Measurements from ENCODE around the gene CADPS. TPM values are rescaled to one million over a fixed set of nuclear protein-coding genes. Genes with fewer than 3 reads are reported as not detected.

CADPS gene
- total and polyA plus RNA-seq, 4 donors, result 0.13 to 3.6 (median 0.49) TPM

DNA sequence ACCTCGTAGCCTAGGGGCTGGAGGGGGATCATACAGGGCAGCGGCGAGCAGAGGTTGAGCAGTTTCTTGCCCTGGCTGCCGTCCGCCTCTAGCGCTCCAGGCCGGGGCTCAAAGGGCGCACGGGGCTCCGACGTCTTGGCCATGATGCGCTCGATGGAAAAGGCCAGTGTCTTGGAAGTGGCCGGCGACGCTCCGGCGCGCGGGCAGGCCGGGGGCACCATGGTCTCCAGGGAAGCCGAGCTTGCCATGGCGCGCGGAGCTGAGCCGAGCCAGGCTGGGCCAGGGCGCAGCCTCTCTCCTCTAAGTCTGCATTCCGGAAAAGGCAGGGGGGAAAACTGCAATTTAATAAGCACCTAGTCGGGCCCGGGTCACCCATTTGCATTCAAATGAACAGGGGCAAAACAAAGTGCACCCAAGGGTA is 502.6 kb downstream of the CADPS start:
- Histone ChIP-seq H3K27ac (ENCODE audit: low read depth in 1 of 2, low read length in 1 of 2) (no peak overlapping the region), H3K9me3 (ENCODE audit: control insufficient read depth in 4 of 4, insufficient read depth in 3 of 4, low read length in 3 of 4) (peaks cover 0 to 14% (median 0%) of the 10 kb centered on the region in 4 donors), H3K36me3 (ENCODE audit: control insufficient read depth in 4 of 4, insufficient read depth in 4 of 4, low read length in 4 of 4) (no peaks in the 10 kb centered on the region), H3K4me1 (ENCODE audit: control insufficient read depth in 5 of 5, insufficient read depth in 5 of 5, low read length in 5 of 5) (peaks cover 0 to 16% (median 5%) of the 10 kb centered on the region in 5 donors), H3K27me3 (ENCODE audit: control insufficient read depth in 3 of 3, insufficient read depth in 3 of 3, low read length in 2 of 3) (peaks cover 65 to 94% (median 87%) of the 10 kb centered on the region in 3 donors), H3K4me3 (no peak overlapping the region), H3K9ac (ENCODE audit: insufficient read depth in 1 of 2, low read length in 2 of 2) (no peak overlapping the region)
- DNase-seq (peak in 1 of 3 donors; percentile 13), ATAC-seq (ENCODE audit: insufficient read depth, low FRiP score) (no peak)
- WGBS, 2 donors, result 4% methylated on average over 29 to 30 of the region's 30 CpGs
- TF ChIP-seq, protein P1, sequence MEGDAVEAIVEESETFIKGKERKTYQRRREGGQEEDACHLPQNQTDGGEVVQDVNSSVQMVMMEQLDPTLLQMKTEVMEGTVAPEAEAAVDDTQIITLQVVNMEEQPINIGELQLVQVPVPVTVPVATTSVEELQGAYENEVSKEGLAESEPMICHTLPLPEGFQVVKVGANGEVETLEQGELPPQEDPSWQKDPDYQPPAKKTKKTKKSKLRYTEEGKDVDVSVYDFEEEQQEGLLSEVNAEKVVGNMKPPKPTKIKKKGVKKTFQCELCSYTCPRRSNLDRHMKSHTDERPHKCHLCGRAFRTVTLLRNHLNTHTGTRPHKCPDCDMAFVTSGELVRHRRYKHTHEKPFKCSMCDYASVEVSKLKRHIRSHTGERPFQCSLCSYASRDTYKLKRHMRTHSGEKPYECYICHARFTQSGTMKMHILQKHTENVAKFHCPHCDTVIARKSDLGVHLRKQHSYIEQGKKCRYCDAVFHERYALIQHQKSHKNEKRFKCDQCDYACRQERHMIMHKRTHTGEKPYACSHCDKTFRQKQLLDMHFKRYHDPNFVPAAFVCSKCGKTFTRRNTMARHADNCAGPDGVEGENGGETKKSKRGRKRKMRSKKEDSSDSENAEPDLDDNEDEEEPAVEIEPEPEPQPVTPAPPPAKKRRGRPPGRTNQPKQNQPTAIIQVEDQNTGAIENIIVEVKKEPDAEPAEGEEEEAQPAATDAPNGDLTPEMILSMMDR (IDR thresholded peaks at IDR 0.05; ENCODE audit: control extremely low read depth, extremely low read depth), result no peak

DNA sequence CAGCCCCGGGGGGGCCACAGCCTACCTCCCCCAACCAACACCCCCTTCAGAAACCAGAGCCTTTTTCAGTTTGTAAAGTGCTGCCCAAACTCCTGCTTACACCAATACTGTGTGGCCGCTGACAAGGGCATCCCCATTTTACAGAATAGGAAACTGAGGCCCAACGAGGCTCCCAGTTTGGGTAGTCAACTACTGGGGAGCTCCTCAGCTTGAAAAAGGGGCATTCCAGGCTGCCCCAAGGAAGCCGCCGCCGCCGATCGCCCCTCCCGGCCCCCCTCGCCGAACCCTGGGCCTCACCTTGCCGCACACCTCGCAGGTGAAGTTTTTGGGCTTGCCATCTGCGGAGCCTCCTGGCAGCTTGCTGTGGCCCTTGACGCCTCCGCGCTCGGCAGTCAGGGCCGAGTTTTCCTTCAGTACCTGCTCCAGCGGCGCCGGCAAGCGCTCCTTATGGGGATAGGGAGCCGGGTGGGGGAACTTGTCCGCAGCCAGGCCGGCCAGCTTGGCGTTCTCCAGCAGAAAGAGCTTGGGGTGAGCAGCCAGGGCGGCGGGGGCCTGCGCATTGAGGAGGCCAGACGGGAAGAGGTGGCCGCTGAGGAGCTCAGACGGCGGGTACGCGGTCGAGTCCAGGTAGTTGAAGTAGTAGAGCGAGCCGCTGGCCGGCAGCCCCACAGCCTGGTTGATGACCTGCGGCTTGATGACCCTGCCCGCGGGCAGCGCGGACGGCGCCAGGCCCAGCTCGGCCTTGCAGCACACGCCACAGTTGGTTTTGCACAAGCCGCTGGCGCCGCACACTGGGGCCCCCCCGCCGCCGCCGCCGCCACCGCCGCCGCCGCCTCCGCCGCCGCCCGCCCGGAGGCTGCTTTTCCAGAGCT is 503.3 kb downstream of the CADPS start:
- TF ChIP-seq, protein P1 (IDR thresholded peaks at IDR 0.05; ENCODE audit: control extremely low read depth, extremely low read depth), result no peak
- peaks cover 0 to 13% (median 0%) of the 10 kb centered on the region in 4 donors for H3K9me3 ChIP-seq (ENCODE audit: control insufficient read depth in 4 of 4, insufficient read depth in 3 of 4, low read length in 3 of 4)
- WGBS, 2 donors, result 3% methylated on average over 56 to 66 of the region's 66 CpGs

DNA sequence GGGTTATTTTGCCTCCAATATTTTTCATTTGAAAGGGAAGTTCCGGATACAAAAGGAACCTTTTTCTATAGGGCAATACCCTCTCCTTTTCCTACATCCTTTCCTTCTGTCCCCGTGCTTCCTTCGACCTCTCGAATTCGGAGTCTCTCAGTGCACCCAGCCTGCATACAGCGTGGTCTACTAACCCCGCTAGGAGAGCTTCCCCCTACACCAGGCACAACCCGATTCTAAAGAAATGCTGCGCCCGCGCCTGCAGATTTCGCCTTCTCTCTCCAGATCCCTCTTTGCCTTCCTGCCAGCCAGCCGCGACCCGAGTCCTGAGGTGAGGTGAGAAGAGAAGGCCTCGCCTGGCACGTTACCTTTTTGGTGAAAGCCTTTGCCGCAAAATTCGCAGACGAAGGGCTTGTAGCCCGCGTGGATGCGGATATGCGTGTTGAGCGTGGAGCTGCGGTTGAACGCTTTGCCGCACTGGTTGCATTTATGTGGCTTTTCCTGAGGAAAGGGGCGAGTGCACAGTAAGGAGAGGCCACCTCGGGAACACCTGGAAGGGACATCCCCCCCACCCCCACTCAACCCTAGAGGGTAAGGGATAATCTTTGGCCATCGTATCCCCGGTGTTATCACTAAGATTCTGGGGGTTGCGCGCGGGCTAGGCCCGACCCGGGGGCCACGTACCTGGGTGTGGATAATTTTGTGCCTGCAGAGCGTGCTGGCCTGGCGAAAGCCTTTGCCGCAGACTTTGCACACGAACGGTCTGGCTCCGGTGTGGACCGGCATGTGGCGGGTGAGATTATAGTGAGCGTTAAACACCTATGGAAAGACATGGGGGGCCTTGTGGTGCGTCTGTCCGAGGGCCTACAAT is 504.1 kb downstream of the CADPS start:
- Histone ChIP-seq H3K4me3 (no peak overlapping the region), H3K9ac (ENCODE audit: insufficient read depth in 1 of 2, low read length in 2 of 2) (no peak overlapping the region), H3K27ac (ENCODE audit: low read depth in 1 of 2, low read length in 1 of 2) (no peak overlapping the region), H3K27me3 (ENCODE audit: control insufficient read depth in 3 of 3, insufficient read depth in 3 of 3, low read length in 2 of 3) (peaks cover 58 to 94% (median 87%) of the 10 kb centered on the region in 3 donors), H3K9me3 (ENCODE audit: control insufficient read depth in 4 of 4, insufficient read depth in 3 of 4, low read length in 3 of 4) (peaks cover 0 to 10% (median 0%) of the 10 kb centered on the region in 4 donors), H3K36me3 (ENCODE audit: control insufficient read depth in 4 of 4, insufficient read depth in 4 of 4, low read length in 4 of 4) (no peaks in the 10 kb centered on the region), H3K4me1 (ENCODE audit: control insufficient read depth in 5 of 5, insufficient read depth in 5 of 5, low read length in 5 of 5) (peaks cover 0 to 16% (median 5%) of the 10 kb centered on the region in 5 donors)
- 6 to 8% methylated on average over 49 of the region's 49 CpGs for WGBS, 2 donors
- TF ChIP-seq, protein P1 (IDR thresholded peaks at IDR 0.05; ENCODE audit: control extremely low read depth, extremely low read depth), result no peak
- DNase-seq, result no peak
- ATAC-seq (ENCODE audit: insufficient read depth, low FRiP score), result no peak

More for the DNA sequence above, 503.3 kb downstream of the CADPS start:
- Histone ChIP-seq H3K27ac (ENCODE audit: low read depth in 1 of 2, low read length in 1 of 2) (no peak overlapping the region), H3K4me1 (ENCODE audit: control insufficient read depth in 5 of 5, insufficient read depth in 5 of 5, low read length in 5 of 5) (peaks cover 0 to 16% (median 5%) of the 10 kb centered on the region in 5 donors), H3K27me3 (ENCODE audit: control insufficient read depth in 3 of 3, insufficient read depth in 3 of 3, low read length in 2 of 3) (peaks cover 64 to 95% (median 87%) of the 10 kb centered on the region in 3 donors), H3K9ac (ENCODE audit: insufficient read depth in 1 of 2, low read length in 2 of 2) (no peak overlapping the region), H3K36me3 (ENCODE audit: control insufficient read depth in 4 of 4, insufficient read depth in 4 of 4, low read length in 4 of 4) (no peaks in the 10 kb centered on the region), H3K4me3 (peak overlapping the region; percentile 7)
- ATAC-seq (ENCODE audit: insufficient read depth, low FRiP score) (no peak), DNase-seq (peak in 1 of 3 donors; percentile 13)

All from lung (tissue), 12 donors.